8988T (cell line): ENCODE measurements around the gene APH1B.

Source experiments
- DNase-seq: peaks from one replicate; pipeline ENCODE4 v3.0.0; 2011

The APH1B gene

GRCh38 chr15:63357731-63358130 is 80.3 kb downstream of the APH1B start:
- DNase-seq = no peak

- DNase-seq = no peak
Measured at GRCh38 chr15:63358241-63359029, 81.0 kb downstream of the APH1B start.
